CD14-positive monocyte (primary cell): Measurements from ENCODE around the gene TM4SF18. TPM values are rescaled to one million over a fixed set of nuclear protein-coding genes. Genes with fewer than 3 reads are reported as not detected.
A peak's percentile ranks its signal among the peaks of the same experiment; 100 is the strongest.

ENCODE experiments used
- DNase-seq, 3 donors: peaks; one replicate each; pipeline ENCODE4 v3.0.0-alpha.2; 2011 to 2022
- H2AFZ ChIP-seq: 2 replicates; pipeline ENCODE4 v1.6.0; 2012; ENCODE audit warnings: mild to moderate bottlenecking, low read depth, low read length, inconsistent platforms; ENCODE audit not compliant: insufficient read depth, poor library complexity, severe bottlenecking
- H3K27ac ChIP-seq, 2 donors: 1 replicate in 1 of 2; 2 replicates in 1 of 2; pipeline ENCODE4 v1.5.1; 2012 to 2013; ENCODE audit warnings: low read length in 2 of 2, control low read depth in 1 of 2, inconsistent platforms in 1 of 2, low read depth in 1 of 2, mild to moderate bottlenecking in 1 of 2
- H3K27me3 ChIP-seq, 2 donors: one replicate each; pipeline versions ENCODE4 v1.6.0 to v1.6.1; 2011 to 2013; ENCODE audit warnings: low read length in 2 of 2; ENCODE audit not compliant: control insufficient read depth in 2 of 2, insufficient read depth in 2 of 2
- H3K36me3 ChIP-seq, 2 donors: replicated peaks in 1 of 2; 1 replicate in 1 of 2; 2 replicates in 1 of 2; pipeline versions ENCODE4 v1.5.1 to v1.6.1; 2012 to 2013; ENCODE audit warnings: low read length in 2 of 2, control low read depth in 1 of 2, inconsistent platforms in 1 of 2, mild to moderate bottlenecking in 1 of 2; ENCODE audit not compliant: insufficient read depth in 2 of 2, control insufficient read depth in 1 of 2
- H3K4me1 ChIP-seq, 2 donors: 1 replicate in 1 of 2; 2 replicates in 1 of 2; pipeline versions ENCODE4 v1.5.1 to v1.6.1; 2012 to 2013; ENCODE audit warnings: low read length in 2 of 2, control low read depth in 1 of 2, inconsistent platforms in 1 of 2, mild to moderate bottlenecking in 1 of 2, moderate library complexity in 1 of 2; ENCODE audit not compliant: insufficient read depth in 2 of 2, control insufficient read depth in 1 of 2
- H3K4me2 ChIP-seq: replicated peaks from 2 replicates; pipeline ENCODE3; 2012; ENCODE audit warnings: low read length, moderate library complexity, mild to moderate bottlenecking; ENCODE audit not compliant: poor library complexity, severe bottlenecking; ENCODE audit errors: extremely low read depth
- H3K4me3 ChIP-seq, 3 experiments: fragments of 200-600 bp in 1 of 3; sonication (generic) in 1 of 3; replicated peaks in 1 of 3; 1 replicate in 2 of 3; 2 replicates in 1 of 3; pipeline ENCODE4 v1.5.1; 2011 to 2013; ENCODE audit warnings: low read length in 3 of 3, mild to moderate bottlenecking in 3 of 3, control low read depth in 2 of 3, low read depth in 2 of 3, inconsistent platforms in 1 of 3, moderate library complexity in 1 of 3
- H3K79me2 ChIP-seq: 2 replicates; pipeline ENCODE4 v1.6.0; 2012; ENCODE audit warnings: mild to moderate bottlenecking, control low read depth, inconsistent platforms, low read length, moderate library complexity; ENCODE audit not compliant: insufficient read depth
- H3K9ac ChIP-seq: 2 replicates; pipeline ENCODE4 v1.6.0; 2017; ENCODE audit warnings: low read length, mild to moderate bottlenecking; ENCODE audit not compliant: insufficient read depth, poor library complexity, severe bottlenecking
- H3K9me3 ChIP-seq, 2 donors: replicated peaks in 1 of 2; 1 replicate in 1 of 2; 2 replicates in 1 of 2; pipeline versions ENCODE4 v1.5.1 to v1.6.1; 2012 to 2013; ENCODE audit warnings: low read length in 2 of 2, control low read depth in 1 of 2; ENCODE audit not compliant: control insufficient read depth in 1 of 2, insufficient read depth in 1 of 2
- H4K20me1 ChIP-seq: 2 replicates; pipeline ENCODE4 v1.6.0; 2012; ENCODE audit warnings: mild to moderate bottlenecking, low read length, control low read depth, moderate library complexity; ENCODE audit not compliant: insufficient read depth
- H3K27ac Mint-ChIP-seq, 7 donors: one replicate each; pipeline ENCODE4 v1.8.0; 2020; ENCODE audit warnings: mild to moderate bottlenecking in 7 of 7, mixed read lengths in 7 of 7, moderate library complexity in 6 of 7, inconsistent platforms in 2 of 7
- H3K27me3 Mint-ChIP-seq, 3 donors: one replicate each; pipeline ENCODE4 v1.8.0; 2021 to 2022; ENCODE audit warnings: low read depth in 3 of 3, mild to moderate bottlenecking in 3 of 3, mixed read lengths in 3 of 3, moderate library complexity in 3 of 3, inconsistent platforms in 1 of 3
- H3K36me3 Mint-ChIP-seq, 2 donors: one replicate each; pipeline ENCODE4 v1.8.0; 2020; ENCODE audit warnings: mixed read lengths in 2 of 2, inconsistent platforms in 1 of 2, mild to moderate bottlenecking in 1 of 2
- H3K4me1 Mint-ChIP-seq: one replicate; pipeline ENCODE4 v1.8.0; 2020; ENCODE audit warnings: mild to moderate bottlenecking, mixed read lengths
- H3K4me3 Mint-ChIP-seq, 2 donors: one replicate each; pipeline ENCODE4 v1.8.0; 2020; ENCODE audit warnings: mild to moderate bottlenecking in 2 of 2, mixed read lengths in 2 of 2, moderate library complexity in 1 of 2
- H3K9me3 Mint-ChIP-seq, 7 donors: one replicate each; pipeline ENCODE4 v1.8.0; 2020 to 2022; ENCODE audit warnings: mixed read lengths in 7 of 7, mild to moderate bottlenecking in 6 of 7, moderate library complexity in 6 of 7, inconsistent platforms in 2 of 7
- whole genome bisulfite sequencing: methylation state at CpG from one replicate; pipeline ENCODE4 v1.1.5; 2013; ENCODE audit warnings: missing lambda C conversion rate; ENCODE audit not compliant: insufficient coverage; 5-methylcytosine and 5-hydroxymethylcytosine counted together
- intact Hi-C, 2 donors: fragments of 100-400 bp; cut with micrococcal nuclease; formaldehyde crosslinking; loops; one replicate each; pipeline versions ENCODE4 v1.15.0 to v1.15.1; 2023
- polyA minus RNA-seq: library from RNA; depleted of rRNA, polyadenylated mRNA; stranded (reverse); fragments of >200 nt; gene quantifications from 2 replicates; pipeline ENCODE4 v1.2.3, GENCODE V29; 2012
- polyA plus RNA-seq, 3 donors: library from polyadenylated mRNA; depleted of rRNA in 1 of 3; unstranded in 2 of 3; stranded (reverse) in 1 of 3; fragments of 300-500 nt in 2 of 3; fragments of >200 nt in 1 of 3; fragmentation: Illumina TruSeq in 2 of 3; gene quantifications; 1 replicate in 2 of 3; 2 replicates in 1 of 3; pipeline ENCODE4 v1.2.3, GENCODE V29; 2012 to 2021
- total RNA-seq, 12 experiments: library from RNA in 1 of 12; stranded (reverse) in 1 of 12; fragments of 120-200 nt in 1 of 12; gene quantifications; one replicate each; pipeline ENCODE4 v1.2.4 and lab custom pipeline; 2013 to 2026; ENCODE audit warnings: mixed read lengths in 6 of 12, inconsistent platforms in 1 of 12
- TF ChIP-seq, protein P1 (sequence below): fragments of 200-600 bp; IDR thresholded peaks from one replicate; pipeline ENCODE4 v1.8.0; 2022; ENCODE audit warnings: antibody characterized with exemption, mild to moderate bottlenecking

TM4SF18 gene, protein sequence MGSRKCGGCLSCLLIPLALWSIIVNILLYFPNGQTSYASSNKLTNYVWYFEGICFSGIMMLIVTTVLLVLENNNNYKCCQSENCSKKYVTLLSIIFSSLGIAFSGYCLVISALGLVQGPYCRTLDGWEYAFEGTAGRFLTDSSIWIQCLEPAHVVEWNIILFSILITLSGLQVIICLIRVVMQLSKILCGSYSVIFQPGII
- 0.08 TPM for total RNA-seq (2013)
- polyA plus RNA-seq (not detected), polyA minus RNA-seq (not detected in 2 replicates), total RNA-seq (lab: John Stamatoyannopoulos, UW) (0 to 1.5 (median 0) reads per million in 11 experiments)

DNA sequence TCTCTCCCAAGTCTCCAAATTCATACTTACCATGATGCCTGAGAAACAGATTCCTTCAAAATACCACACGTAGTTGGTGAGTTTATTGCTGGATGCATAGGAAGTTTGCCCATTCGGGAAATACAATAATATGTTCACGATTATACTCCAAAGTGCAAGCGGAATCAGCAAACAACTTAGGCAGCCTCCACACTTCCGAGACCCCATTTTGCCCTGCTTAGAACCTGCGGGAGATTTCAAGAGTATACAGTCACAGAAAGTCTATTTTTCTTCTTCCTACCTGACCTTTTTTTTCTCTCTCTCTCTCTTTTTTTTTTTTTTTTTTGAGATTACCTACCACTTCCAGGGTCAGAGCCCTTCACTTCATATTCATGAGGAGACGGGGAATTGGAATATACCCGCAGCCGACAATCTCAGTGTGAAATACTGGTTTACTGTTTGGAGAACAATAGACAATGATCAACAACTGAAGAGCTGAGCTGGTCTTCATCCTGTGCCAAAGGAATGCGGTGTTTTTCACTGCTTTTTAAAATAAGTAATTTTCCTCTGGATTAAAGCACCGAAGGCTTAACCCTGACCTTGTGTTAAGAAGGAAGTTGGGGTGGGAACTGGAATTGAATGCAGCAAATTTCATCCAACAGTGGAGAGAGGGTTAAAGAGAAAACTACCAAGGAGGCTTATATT lies at the start of gene TM4SF18:
TM4SF18 (minus strand) TSS at position 461 of the 684 bp plus-strand sequence; CDS start at position 207, 254 bp downstream.
- Histone ChIP-seq H3K9ac (no peak within 1 kb of the TSS), H3K9me3 (no peaks in the 10 kb centered on the region)
- TF ChIP-seq, protein P1, sequence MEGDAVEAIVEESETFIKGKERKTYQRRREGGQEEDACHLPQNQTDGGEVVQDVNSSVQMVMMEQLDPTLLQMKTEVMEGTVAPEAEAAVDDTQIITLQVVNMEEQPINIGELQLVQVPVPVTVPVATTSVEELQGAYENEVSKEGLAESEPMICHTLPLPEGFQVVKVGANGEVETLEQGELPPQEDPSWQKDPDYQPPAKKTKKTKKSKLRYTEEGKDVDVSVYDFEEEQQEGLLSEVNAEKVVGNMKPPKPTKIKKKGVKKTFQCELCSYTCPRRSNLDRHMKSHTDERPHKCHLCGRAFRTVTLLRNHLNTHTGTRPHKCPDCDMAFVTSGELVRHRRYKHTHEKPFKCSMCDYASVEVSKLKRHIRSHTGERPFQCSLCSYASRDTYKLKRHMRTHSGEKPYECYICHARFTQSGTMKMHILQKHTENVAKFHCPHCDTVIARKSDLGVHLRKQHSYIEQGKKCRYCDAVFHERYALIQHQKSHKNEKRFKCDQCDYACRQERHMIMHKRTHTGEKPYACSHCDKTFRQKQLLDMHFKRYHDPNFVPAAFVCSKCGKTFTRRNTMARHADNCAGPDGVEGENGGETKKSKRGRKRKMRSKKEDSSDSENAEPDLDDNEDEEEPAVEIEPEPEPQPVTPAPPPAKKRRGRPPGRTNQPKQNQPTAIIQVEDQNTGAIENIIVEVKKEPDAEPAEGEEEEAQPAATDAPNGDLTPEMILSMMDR: no peak

DNA sequence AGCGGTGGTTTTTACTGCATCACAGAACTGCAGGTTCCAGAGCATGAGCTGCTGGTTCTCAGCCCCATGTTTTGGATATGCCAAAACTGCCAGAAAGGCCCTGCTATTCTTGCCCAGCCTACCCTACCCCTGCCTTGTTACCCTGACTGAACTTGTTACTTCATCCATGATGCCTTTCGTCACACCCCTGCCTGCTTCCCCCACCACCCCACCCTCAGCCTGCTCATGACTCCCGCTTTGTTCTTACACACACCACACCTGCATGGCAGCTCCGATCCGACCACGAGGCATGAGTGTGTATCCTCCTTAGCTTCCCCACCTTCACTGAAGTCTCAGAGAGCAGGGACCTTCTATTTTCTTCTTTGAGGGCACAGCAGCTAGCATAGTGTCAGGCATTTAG lies 49.1 kb upstream of the TM4SF18 start:
- no peak for DNase-seq
- Mint-ChIP-seq H3K27ac (no peak overlapping the region), H3K4me3 (no peak overlapping the region), H3K4me1 (peaks cover 33% of the 10 kb centered on the region), H3K27me3 (peaks cover 0 to 10% (median 0%) of the 10 kb centered on the region in 3 donors), H3K9me3 (peaks cover 0 to 9% (median 3%) of the 10 kb centered on the region in 7 donors), H3K36me3 (no peaks in the 10 kb centered on the region)
- intact Hi-C loops: no loop called here
- no peaks in the 10 kb centered on the region for H4K20me1 ChIP-seq
- no peak overlapping the region for H3K27ac ChIP-seq
- H3K79me2 ChIP-seq: no peaks in the 10 kb centered on the region
- 78% methylated on average over 6 of the region's 6 CpGs for WGBS
- no peaks in the 10 kb centered on the region for H3K27me3 ChIP-seq
- H3K4me3 ChIP-seq: no peak overlapping the region
- H2AFZ ChIP-seq: no peak overlapping the region
- peaks cover 0 to 3% of the 10 kb centered on the region in 2 donors for H3K9me3 ChIP-seq
- peaks cover 18 to 19% of the 10 kb centered on the region in 2 donors for H3K4me1 ChIP-seq
- no peak overlapping the region for H3K4me2 ChIP-seq
- no peaks in the 10 kb centered on the region for H3K36me3 ChIP-seq
- H3K9ac ChIP-seq: no peak overlapping the region
- TF ChIP-seq, protein P1: no peak

More for the DNA sequence above, at the start of gene TM4SF18:
- no peaks in the 10 kb centered on the region for H3K27me3 Mint-ChIP-seq
- no peak within 1 kb of the TSS for H3K4me3 ChIP-seq
- no peak within 1 kb of the TSS for H3K4me3 Mint-ChIP-seq
- WGBS: 100% methylated on average over 3 of the region's 11 CpGs
- H3K9me3 Mint-ChIP-seq: no peaks in the 10 kb centered on the region
- H3K4me1 ChIP-seq: no peaks in the 10 kb centered on the region
- H3K27ac ChIP-seq: no peak within 1 kb of the TSS
- no peaks in the 10 kb centered on the region for H3K36me3 Mint-ChIP-seq
- H3K27me3 ChIP-seq: no peaks in the 10 kb centered on the region
- no peaks in the 10 kb centered on the region for H3K79me2 ChIP-seq
- no peaks in the 10 kb centered on the region for H3K4me1 Mint-ChIP-seq
- H3K36me3 ChIP-seq: no peaks in the 10 kb centered on the region
- intact Hi-C loops: no loop called here
- peak within 1 kb of the TSS; percentile 17 for H2AFZ ChIP-seq
- peak within 1 kb of the TSS in 1 of 7 donors; percentile 21 for H3K27ac Mint-ChIP-seq
- no peak within 1 kb of the TSS for H3K4me2 ChIP-seq
- DNase-seq: no peak
- H4K20me1 ChIP-seq: no peaks in the 10 kb centered on the region
